Prostate gland (tissue), 2 donors: ENCODE data around the gene CAMKK1. TPM values are rescaled to one million over a fixed set of nuclear protein-coding genes. Genes with fewer than 3 reads are reported as not detected.

Experiments
- DNase-seq: peaks from one replicate; pipeline ENCODE4 v3.0.0-alpha.2; 2019; ENCODE audit warnings: low spot score
- H3K27ac ChIP-seq, 2 donors: fragments of 200-600 bp; sonication (generic); 2 replicates each; pipeline ENCODE4 v1.5.1; 2017 to 2019
- H3K27me3 ChIP-seq: fragments of 200-600 bp; sonication (generic); replicated peaks from 2 replicates; pipeline ENCODE4 v1.5.1; 2019; ENCODE audit not compliant: insufficient read depth
- H3K36me3 ChIP-seq, 2 donors: fragments of 200-600 bp; sonication (generic); 1 replicate in 1 of 2; 2 replicates in 1 of 2; pipeline versions ENCODE4 v1.5.1 to v1.8.1; 2017 to 2019
- H3K4me1 ChIP-seq: fragments of 200-600 bp; sonication (generic); replicated peaks from 2 replicates; pipeline ENCODE4 v1.5.1; 2019
- H3K4me3 ChIP-seq, 2 donors: fragments of 200-600 bp; sonication (generic); 2 replicates each; pipeline ENCODE4 v1.5.1; 2017 to 2019
- H3K9me3 ChIP-seq: fragments of 200-600 bp; sonication (generic); 2 replicates; pipeline ENCODE4 v1.5.1; 2017
- CTCF ChIP-seq, 4 experiments: fragments of 200-600 bp in 2 of 4; fragments of 450-650 bp in 2 of 4; sonication (generic) in 2 of 4; IDR thresholded peaks; 1 replicate in 3 of 4; 2 replicates in 1 of 4; pipeline ENCODE4 v1.5.1; 2016 to 2019; ENCODE audit warnings: antibody characterized with exemption in 4 of 4, mild to moderate bottlenecking in 2 of 4, moderate library complexity in 2 of 4
- POLR2A ChIP-seq: fragments of 450-650 bp; IDR thresholded peaks from one replicate; pipeline ENCODE4 v1.6.1; 2016; ENCODE audit warnings: antibody characterized with exemption, mild to moderate bottlenecking
- POLR2AphosphoS5 ChIP-seq: sonication (generic); formaldehyde crosslinking; IDR thresholded peaks from one replicate; pipeline ENCODE4 v1.6.1; 2017; ENCODE audit warnings: antibody characterized with exemption
- WGBS: methylation state at CpG from one replicate; pipeline ENCODE4 v1.1.5; 2018; 5-methylcytosine and 5-hydroxymethylcytosine counted together
- intact Hi-C: fragments of 100-400 bp; cut with DNase I; formaldehyde crosslinking; loops from one replicate; pipeline ENCODE4 v1.14.2; 2022
- total RNA-seq, 2 donors: library from RNA; depleted of rRNA; stranded (reverse); fragments of >200 nt; gene quantifications; one replicate each; pipeline ENCODE4 v1.1.0, GENCODE V29; 2016

Gene CAMKK1
- total RNA-seq, 2 donors from 2014 or later, result 2.0 to 12.8 TPM

- Histone ChIP-seq H3K9me3 (no peaks in the 10 kb centered on the region), H3K36me3 (no peaks in the 10 kb centered on the region), H3K4me3 (no peak overlapping the region), H3K27me3 (no peaks in the 10 kb centered on the region), H3K27ac (no peak overlapping the region), H3K4me1 (no peaks in the 10 kb centered on the region)
- WGBS, result 100% methylated on average over 1 of the region's 1 CpG
- intact Hi-C loops, result no loop called here
- TF ChIP-seq POLR2A, result no peak
- no peak for TF ChIP-seq POLR2AphosphoS5
- no peak for TF ChIP-seq CTCF (IDR thresholded peaks at IDR 0.05)
- no peak for DNase-seq
Measured at GRCh38 chr17:3929764-3930163, 36.9 kb upstream of the CAMKK1 start.

- 96% methylated on average over 10 of the region's 12 CpGs for WGBS
- intact Hi-C loops, result no loop called here
- no peak overlapping the region for H3K27ac ChIP-seq
- no peaks in the 10 kb centered on the region for H3K4me1 ChIP-seq
- no peaks in the 10 kb centered on the region for H3K9me3 ChIP-seq
- no peaks in the 10 kb centered on the region for H3K36me3 ChIP-seq
- no peak overlapping the region for H3K4me3 ChIP-seq
- H3K27me3 ChIP-seq, result no peaks in the 10 kb centered on the region
- no peak for DNase-seq
- TF ChIP-seq POLR2A (no peak), CTCF (IDR thresholded peaks at IDR 0.05) (no peak), POLR2AphosphoS5 (no peak)
Measured at GRCh38 chr17:3929181-3929580, 36.3 kb upstream of the CAMKK1 start.

- Histone ChIP-seq H3K4me3 (no peak overlapping the region), H3K36me3 (no peaks in the 10 kb centered on the region), H3K9me3 (no peaks in the 10 kb centered on the region), H3K4me1 (no peaks in the 10 kb centered on the region), H3K27ac (no peak overlapping the region), H3K27me3 (no peaks in the 10 kb centered on the region)
- no peak for DNase-seq
- TF ChIP-seq CTCF (IDR thresholded peaks at IDR 0.05) (no peak), POLR2A (no peak), POLR2AphosphoS5 (no peak)
- intact Hi-C loops, result no loop called here
- WGBS, result 78% methylated on average over 15 of the region's 16 CpGs
Measured at GRCh38 chr17:3928406-3928805, 35.6 kb upstream of the CAMKK1 start.

- intact Hi-C loops, result no loop called here
- no peak overlapping the region for H3K27ac ChIP-seq
- no peak for TF ChIP-seq CTCF (IDR thresholded peaks at IDR 0.05)
- TF ChIP-seq POLR2AphosphoS5, result no peak
- no peak for TF ChIP-seq POLR2A
- H3K4me3 ChIP-seq, result no peak overlapping the region
- H3K27me3 ChIP-seq, result no peaks in the 10 kb centered on the region
- no peaks in the 10 kb centered on the region for H3K9me3 ChIP-seq
- 83% methylated on average over 15 of the region's 15 CpGs for WGBS
- DNase-seq, result no peak
- H3K4me1 ChIP-seq, result no peaks in the 10 kb centered on the region
- H3K36me3 ChIP-seq, result no peaks in the 10 kb centered on the region
Measured at GRCh38 chr17:3927628-3928340, 34.9 kb upstream of the CAMKK1 start.
